A549 (cell line): ENCODE results near the gene LRRC37A2. TPM values are rescaled to one million over a fixed set of nuclear protein-coding genes. Genes with fewer than 3 reads are reported as not detected.
"Not testable (repeated sequence)": the region's sequence is repeated elsewhere in the genome, so short reads cannot be mapped to it uniquely, and the experiment has no call there.

Source experiments
- ATAC-seq, 2 experiments: fragments of 200-7000 bp in 1 of 2; fragments of >200 bp in 1 of 2; cut with Nextera tagmentation in 1 of 2; cut with Tn5 transposase in 1 of 2; 3 replicates each; pipeline versions ENCODE4 v1.8.0 to v1.9.1; 2018 to 2020; ENCODE audit warnings: mild to moderate bottlenecking in 1 of 2, moderate library complexity in 1 of 2
- CTCF ChIA-PET: fragments of 300-600 bp; sonication (Branson Sonifier 250); formaldehyde crosslinking; extraction: SDS; loops from one replicate; lab custom pipeline; 2021; ENCODE audit warnings: antibody characterized with exemption, inconsistent platforms; lab: Yijun Ruan, JAX
- POLR2A ChIA-PET: fragments of 350-600 bp; formaldehyde crosslinking; extraction: SDS; loops from one replicate; lab custom pipeline; 2021; ENCODE audit warnings: antibody characterized with exemption, inconsistent platforms; lab: Yijun Ruan, JAX
- DNase-seq, 2 experiments: peaks; one replicate each; pipeline versions ENCODE4 v3.0.0 to v3.0.0-alpha.2; 2011 to 2016; ENCODE audit warnings: low read depth in 1 of 2, low spot score in 1 of 2
- FAIRE-seq: peaks from 2 replicates; lab custom pipeline; 2011; peaks lifted over from hg19 to GRCh38; lab: Jason Lieb, UNC
- H3K27ac ChIP-seq, 2 experiments: fragments of >200 bp; sonication (Bioruptor Twin); formaldehyde crosslinking; 3 replicates each; pipeline ENCODE4 v1.5.1; 2016 to 2017
- H3K4me1 ChIP-seq: fragments of >200 bp; sonication (Bioruptor Twin); formaldehyde crosslinking; 3 replicates; pipeline ENCODE4 v1.6.1; 2016
- H3K4me2 ChIP-seq: fragments of >200 bp; sonication (Bioruptor Twin); formaldehyde crosslinking; 3 replicates; pipeline ENCODE4 v1.6.1; 2016
- H3K4me3 ChIP-seq: fragments of >200 bp; sonication (Bioruptor Twin); formaldehyde crosslinking; 3 replicates; pipeline ENCODE4 v1.5.1; 2016
- H3K9me3 ChIP-seq: fragments of >200 bp; sonication (Bioruptor Twin); formaldehyde crosslinking; 3 replicates; pipeline ENCODE4 v1.6.1; 2016
- WGBS: methylation state at CpG from one replicate; pipeline ENCODE4 v1.1.6; 2017; ENCODE audit errors: missing lambda C conversion rate; 5-methylcytosine and 5-hydroxymethylcytosine counted together
- polyA plus RNA-seq, 4 experiments: library from polyadenylated mRNA; depleted of rRNA in 3 of 4; stranded (reverse); fragments of >200 nt; fragmentation: RNase III in 1 of 4; extraction: RNeasy Plus Mini Kit Qiagen cat#74134 plus additional on column Dnase treatment in 1 of 4; gene quantifications; 2 replicates in 3 of 4; 3 replicates in 1 of 4; pipeline ENCODE4 v1.2.3, GENCODE V29; 2011 to 2017
- small RNA-seq, 6 experiments: library from RNA; depleted of rRNA; stranded (forward); fragments of <200 nt; gene quantifications; one replicate each; pipeline ENCODE3, GENCODE V24; 2012

LRRC37A2 gene
- polyA plus RNA-seq, 2 of the 4 experiments (the other 2 are of a cell fraction), result 2.4 to 6.2 TPM

GRCh38 chr17:46598344-46598931 is 86.2 kb downstream of the LRRC37A2 start:
- H3K4me1 ChIP-seq, H3K4me2 ChIP-seq, H3K9me3 ChIP-seq, FAIRE-seq, DNase-seq, CTCF ChIA-PET, POLR2A ChIA-PET, H3K4me3 ChIP-seq, ATAC-seq, H3K27ac ChIP-seq: not testable (repeated sequence)
- WGBS, result 66% methylated on average over 3 of the region's 3 CpGs

GRCh38 chr17:46600767-46601166 is 88.5 kb downstream of the LRRC37A2 start:
- peak; percentile 13 for FAIRE-seq
- H3K27ac ChIP-seq, H3K4me1 ChIP-seq, H3K4me3 ChIP-seq, POLR2A ChIA-PET, H3K4me2 ChIP-seq, CTCF ChIA-PET, DNase-seq, ATAC-seq, H3K9me3 ChIP-seq: not testable (repeated sequence)
- no CpG with 5 or more reads among the region's 3 CpGs for WGBS

- H3K4me3 ChIP-seq, H3K4me1 ChIP-seq, FAIRE-seq, POLR2A ChIA-PET, DNase-seq, CTCF ChIA-PET, ATAC-seq, H3K9me3 ChIP-seq, H3K4me2 ChIP-seq, H3K27ac ChIP-seq: not testable (repeated sequence)
Measured at GRCh38 chr17:46603125-46603524, 90.9 kb downstream of the LRRC37A2 start.

Small RNA genes lying within 50 kb of the gene (small RNA-seq; reads per million reads assigned to genes)
- 0 reads per million in 6 experiments for gene RN7SL199P

Other genes starting within 250 kb of the LRRC37A2 start
- 2.4 and 2.6 TPM in 2 replicates for gene LRRC37A, start 217.3 kb upstream of the LRRC37A2 start, polyA plus RNA-seq (2011; rRNA removed)
- gene LRRC37A, start 217.3 kb upstream of the LRRC37A2 start, polyA plus RNA-seq (2017; fragmentation: RNase III; extraction: RNeasy Plus Mini Kit Qiagen cat#74134 plus additional on column Dnase treatment), result 0.36 to 0.43 TPM (median 0.36 TPM) in 3 replicates
- 7.3 and 9.7 TPM in 2 replicates for gene ARL17B, start 150.7 kb upstream of the LRRC37A2 start, polyA plus RNA-seq (2011; rRNA removed)
- 6.3 to 7.2 TPM (median 6.3 TPM) in 3 replicates for gene ARL17B, start 150.7 kb upstream of the LRRC37A2 start, polyA plus RNA-seq (2017; fragmentation: RNase III; extraction: RNeasy Plus Mini Kit Qiagen cat#74134 plus additional on column Dnase treatment)
- 18.6 and 20.5 TPM in 2 replicates for gene ARL17A, start 67.2 kb downstream of the LRRC37A2 start, polyA plus RNA-seq (2011; rRNA removed)
- 9.3 to 10.0 TPM (median 9.3 TPM) in 3 replicates for gene ARL17A, start 67.2 kb downstream of the LRRC37A2 start, polyA plus RNA-seq (2017; fragmentation: RNase III; extraction: RNeasy Plus Mini Kit Qiagen cat#74134 plus additional on column Dnase treatment)
- gene NSF, start 78.2 kb downstream of the LRRC37A2 start, polyA plus RNA-seq (2011; rRNA removed), result 61.2 and 63.1 TPM in 2 replicates
- 30.1 to 31.4 TPM (median 31.0 TPM) in 3 replicates for gene NSF, start 78.2 kb downstream of the LRRC37A2 start, polyA plus RNA-seq (2017; fragmentation: RNase III; extraction: RNeasy Plus Mini Kit Qiagen cat#74134 plus additional on column Dnase treatment)